ENCODE results near the gene SH2D1A. TPM values are rescaled to one million over a fixed set of nuclear protein-coding genes. Genes with fewer than 3 reads are reported as not detected.

The SH2D1A gene
- total RNA-seq, 1 donor from 2014 or later, result not detected

DNA sequence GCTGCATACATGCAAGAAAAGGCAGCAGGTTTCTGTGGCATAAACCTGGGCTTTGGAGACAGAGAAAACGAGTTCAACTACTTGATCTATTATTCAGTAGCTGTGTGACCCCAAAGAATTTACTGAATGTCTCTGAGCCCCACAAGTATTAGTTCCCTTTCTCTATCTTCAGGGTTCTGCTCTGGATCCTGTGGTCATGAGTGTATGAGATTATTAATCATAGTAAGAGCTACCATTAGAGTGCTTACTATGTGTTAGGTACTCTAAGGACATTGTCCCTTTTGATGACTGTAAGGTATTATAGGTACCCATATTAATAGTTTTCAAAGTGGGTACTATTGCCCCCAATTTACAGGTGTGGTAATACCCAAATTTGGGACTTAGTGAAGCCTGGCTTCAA is 8.4 kb upstream of the SH2D1A start:
- no peak for DNase-seq (ENCODE audit: low spot score, unreplicated experiment)
- Mint-ChIP-seq H3K4me3 (ENCODE audit: low read depth) (no peak overlapping the region), H3K36me3 (ENCODE audit: insufficient read depth) (no peaks in the 10 kb centered on the region), H3K27me3 (peaks cover 17% of the 10 kb centered on the region), H3K27ac (no peak overlapping the region), H3K4me1 (ENCODE audit: low read depth) (no peaks in the 10 kb centered on the region), H3K9me3 (ENCODE audit: low read depth) (no peaks in the 10 kb centered on the region)
- TF ChIP-seq, protein P1, sequence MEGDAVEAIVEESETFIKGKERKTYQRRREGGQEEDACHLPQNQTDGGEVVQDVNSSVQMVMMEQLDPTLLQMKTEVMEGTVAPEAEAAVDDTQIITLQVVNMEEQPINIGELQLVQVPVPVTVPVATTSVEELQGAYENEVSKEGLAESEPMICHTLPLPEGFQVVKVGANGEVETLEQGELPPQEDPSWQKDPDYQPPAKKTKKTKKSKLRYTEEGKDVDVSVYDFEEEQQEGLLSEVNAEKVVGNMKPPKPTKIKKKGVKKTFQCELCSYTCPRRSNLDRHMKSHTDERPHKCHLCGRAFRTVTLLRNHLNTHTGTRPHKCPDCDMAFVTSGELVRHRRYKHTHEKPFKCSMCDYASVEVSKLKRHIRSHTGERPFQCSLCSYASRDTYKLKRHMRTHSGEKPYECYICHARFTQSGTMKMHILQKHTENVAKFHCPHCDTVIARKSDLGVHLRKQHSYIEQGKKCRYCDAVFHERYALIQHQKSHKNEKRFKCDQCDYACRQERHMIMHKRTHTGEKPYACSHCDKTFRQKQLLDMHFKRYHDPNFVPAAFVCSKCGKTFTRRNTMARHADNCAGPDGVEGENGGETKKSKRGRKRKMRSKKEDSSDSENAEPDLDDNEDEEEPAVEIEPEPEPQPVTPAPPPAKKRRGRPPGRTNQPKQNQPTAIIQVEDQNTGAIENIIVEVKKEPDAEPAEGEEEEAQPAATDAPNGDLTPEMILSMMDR (IDR thresholded peaks at IDR 0.05; ENCODE audit: unreplicated experiment), result no peak

GRCh38 chrX:124338733-124339514 is 7.4 kb upstream of the SH2D1A start:
- no peaks in the 10 kb centered on the region for H3K4me1 Mint-ChIP-seq (ENCODE audit: low read depth)
- no peak overlapping the region for H3K27ac Mint-ChIP-seq
- TF ChIP-seq, protein P1 (IDR thresholded peaks at IDR 0.05; ENCODE audit: unreplicated experiment), result no peak
- no peak overlapping the region for H3K4me3 Mint-ChIP-seq (ENCODE audit: low read depth)
- no peaks in the 10 kb centered on the region for H3K9me3 Mint-ChIP-seq (ENCODE audit: low read depth)
- peaks cover 17% of the 10 kb centered on the region for H3K27me3 Mint-ChIP-seq
- H3K36me3 Mint-ChIP-seq (ENCODE audit: insufficient read depth), result no peaks in the 10 kb centered on the region
- no peak for DNase-seq (ENCODE audit: low spot score, unreplicated experiment)

DNA sequence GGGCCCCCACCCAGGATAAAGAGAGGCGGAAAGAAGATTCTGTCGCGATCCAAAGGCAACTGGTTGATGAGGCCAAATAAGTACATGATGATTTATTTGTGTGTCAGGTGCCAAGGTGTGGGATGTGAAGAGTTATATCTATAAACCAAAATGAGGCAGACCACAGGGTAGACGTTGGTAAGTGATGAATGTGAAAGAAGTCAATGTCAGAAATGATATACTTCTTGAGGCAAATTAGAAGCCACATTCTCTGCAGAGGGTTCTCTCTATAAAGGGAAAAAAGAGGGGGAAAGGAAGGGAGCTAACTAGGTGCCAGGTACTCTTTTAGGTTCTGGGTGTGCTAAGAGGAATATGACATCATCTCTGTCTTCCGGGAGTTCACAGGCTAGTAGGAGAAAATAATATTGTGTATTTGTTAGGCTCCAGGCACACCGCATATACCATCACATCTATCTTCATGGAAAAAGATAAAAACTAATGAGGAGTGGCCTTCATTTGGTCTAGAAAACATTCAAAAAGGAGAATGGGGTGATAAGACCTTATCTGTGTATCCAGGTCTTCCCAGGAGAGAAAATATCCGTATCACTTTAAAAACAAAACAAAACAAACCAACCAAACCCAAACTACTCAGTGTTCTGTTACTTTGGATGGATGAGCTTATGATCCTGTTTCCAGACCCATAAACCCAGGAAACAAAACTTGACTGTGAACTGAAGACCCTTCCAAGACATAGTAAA is 4.8 kb upstream of the SH2D1A start:
- H3K27ac Mint-ChIP-seq, result no peak overlapping the region
- no peak overlapping the region for H3K4me3 Mint-ChIP-seq (ENCODE audit: low read depth)
- no peaks in the 10 kb centered on the region for H3K4me1 Mint-ChIP-seq (ENCODE audit: low read depth)
- TF ChIP-seq, protein P1 (IDR thresholded peaks at IDR 0.05; ENCODE audit: unreplicated experiment), result no peak
- peaks cover 8% of the 10 kb centered on the region for H3K27me3 Mint-ChIP-seq
- no peak for DNase-seq (ENCODE audit: low spot score, unreplicated experiment)
- no peaks in the 10 kb centered on the region for H3K9me3 Mint-ChIP-seq (ENCODE audit: low read depth)
- no peaks in the 10 kb centered on the region for H3K36me3 Mint-ChIP-seq (ENCODE audit: insufficient read depth)

GRCh38 chrX:124342174-124342867 is 4.0 kb upstream of the SH2D1A start:
- no peak overlapping the region for H3K27ac Mint-ChIP-seq
- DNase-seq (ENCODE audit: low spot score, unreplicated experiment), result no peak
- no peak overlapping the region for H3K4me3 Mint-ChIP-seq (ENCODE audit: low read depth)
- no peaks in the 10 kb centered on the region for H3K36me3 Mint-ChIP-seq (ENCODE audit: insufficient read depth)
- TF ChIP-seq, protein P1 (IDR thresholded peaks at IDR 0.05; ENCODE audit: unreplicated experiment), result no peak
- H3K9me3 Mint-ChIP-seq (ENCODE audit: low read depth), result no peaks in the 10 kb centered on the region
- peaks cover 2% of the 10 kb centered on the region for H3K4me1 Mint-ChIP-seq (ENCODE audit: low read depth)
- peaks cover 2% of the 10 kb centered on the region for H3K27me3 Mint-ChIP-seq

GRCh38 chrX:124343016-124343415 is 3.3 kb upstream of the SH2D1A start:
- H3K4me3 Mint-ChIP-seq (ENCODE audit: low read depth), result no peak overlapping the region
- H3K27ac Mint-ChIP-seq, result no peak overlapping the region
- peaks cover 4% of the 10 kb centered on the region for H3K4me1 Mint-ChIP-seq (ENCODE audit: low read depth)

More at GRCh38 chrX:124343016-124343415, 3.3 kb upstream of the SH2D1A start:
- DNase-seq (ENCODE audit: low spot score, unreplicated experiment), result no peak
- Mint-ChIP-seq H3K27me3 (no peaks in the 10 kb centered on the region), H3K9me3 (ENCODE audit: low read depth) (no peaks in the 10 kb centered on the region), H3K36me3 (ENCODE audit: insufficient read depth) (no peaks in the 10 kb centered on the region)
- TF ChIP-seq, protein P1 (IDR thresholded peaks at IDR 0.05; ENCODE audit: unreplicated experiment), result no peak
